ENCODE measurements around the gene DDX10.

GRCh38 chr11:108933630-108934029 is 268.8 kb downstream of the DDX10 start:
- TF ChIP-seq, protein P1, sequence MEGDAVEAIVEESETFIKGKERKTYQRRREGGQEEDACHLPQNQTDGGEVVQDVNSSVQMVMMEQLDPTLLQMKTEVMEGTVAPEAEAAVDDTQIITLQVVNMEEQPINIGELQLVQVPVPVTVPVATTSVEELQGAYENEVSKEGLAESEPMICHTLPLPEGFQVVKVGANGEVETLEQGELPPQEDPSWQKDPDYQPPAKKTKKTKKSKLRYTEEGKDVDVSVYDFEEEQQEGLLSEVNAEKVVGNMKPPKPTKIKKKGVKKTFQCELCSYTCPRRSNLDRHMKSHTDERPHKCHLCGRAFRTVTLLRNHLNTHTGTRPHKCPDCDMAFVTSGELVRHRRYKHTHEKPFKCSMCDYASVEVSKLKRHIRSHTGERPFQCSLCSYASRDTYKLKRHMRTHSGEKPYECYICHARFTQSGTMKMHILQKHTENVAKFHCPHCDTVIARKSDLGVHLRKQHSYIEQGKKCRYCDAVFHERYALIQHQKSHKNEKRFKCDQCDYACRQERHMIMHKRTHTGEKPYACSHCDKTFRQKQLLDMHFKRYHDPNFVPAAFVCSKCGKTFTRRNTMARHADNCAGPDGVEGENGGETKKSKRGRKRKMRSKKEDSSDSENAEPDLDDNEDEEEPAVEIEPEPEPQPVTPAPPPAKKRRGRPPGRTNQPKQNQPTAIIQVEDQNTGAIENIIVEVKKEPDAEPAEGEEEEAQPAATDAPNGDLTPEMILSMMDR (IDR thresholded peaks at IDR 0.05): no peak
- no peak for TF ChIP-seq POLR2AphosphoS5 (IDR thresholded peaks at IDR 0.05)
- no peak for TF ChIP-seq POLR2A (IDR thresholded peaks at IDR 0.05; ENCODE audit: low read depth)
- TF ChIP-seq EP300 (IDR thresholded peaks at IDR 0.05): no peak
